CD14-positive monocyte (primary cell): ENCODE results near the gene SMC3. TPM values are rescaled to one million over a fixed set of nuclear protein-coding genes. Genes with fewer than 3 reads are reported as not detected.

Experiments used
- DNase-seq, 3 donors: peaks; one replicate each; pipeline ENCODE4 v3.0.0-alpha.2; 2011 to 2022
- H2AFZ ChIP-seq: 2 replicates; pipeline ENCODE4 v1.6.0; 2012; ENCODE audit warnings: mild to moderate bottlenecking, low read depth, low read length, inconsistent platforms; ENCODE audit not compliant: insufficient read depth, poor library complexity, severe bottlenecking
- H3K27ac ChIP-seq, 2 donors: 1 replicate in 1 of 2; 2 replicates in 1 of 2; pipeline ENCODE4 v1.5.1; 2012 to 2013; ENCODE audit warnings: low read length in 2 of 2, control low read depth in 1 of 2, inconsistent platforms in 1 of 2, low read depth in 1 of 2, mild to moderate bottlenecking in 1 of 2
- H3K27me3 ChIP-seq, 2 donors: one replicate each; pipeline versions ENCODE4 v1.6.0 to v1.6.1; 2011 to 2013; ENCODE audit warnings: low read length in 2 of 2; ENCODE audit not compliant: control insufficient read depth in 2 of 2, insufficient read depth in 2 of 2
- H3K36me3 ChIP-seq, 2 donors: replicated peaks in 1 of 2; 1 replicate in 1 of 2; 2 replicates in 1 of 2; pipeline versions ENCODE4 v1.5.1 to v1.6.1; 2012 to 2013; ENCODE audit warnings: low read length in 2 of 2, control low read depth in 1 of 2, inconsistent platforms in 1 of 2, mild to moderate bottlenecking in 1 of 2; ENCODE audit not compliant: insufficient read depth in 2 of 2, control insufficient read depth in 1 of 2
- H3K4me1 ChIP-seq, 2 donors: 1 replicate in 1 of 2; 2 replicates in 1 of 2; pipeline versions ENCODE4 v1.5.1 to v1.6.1; 2012 to 2013; ENCODE audit warnings: low read length in 2 of 2, control low read depth in 1 of 2, inconsistent platforms in 1 of 2, mild to moderate bottlenecking in 1 of 2, moderate library complexity in 1 of 2; ENCODE audit not compliant: insufficient read depth in 2 of 2, control insufficient read depth in 1 of 2
- H3K4me2 ChIP-seq: replicated peaks from 2 replicates; pipeline ENCODE3; 2012; ENCODE audit warnings: low read length, moderate library complexity, mild to moderate bottlenecking; ENCODE audit not compliant: poor library complexity, severe bottlenecking; ENCODE audit errors: extremely low read depth
- H3K4me3 ChIP-seq, 3 experiments: fragments of 200-600 bp in 1 of 3; sonication (generic) in 1 of 3; replicated peaks in 1 of 3; 1 replicate in 2 of 3; 2 replicates in 1 of 3; pipeline ENCODE4 v1.5.1; 2011 to 2013; ENCODE audit warnings: low read length in 3 of 3, mild to moderate bottlenecking in 3 of 3, control low read depth in 2 of 3, low read depth in 2 of 3, inconsistent platforms in 1 of 3, moderate library complexity in 1 of 3
- H3K79me2 ChIP-seq: 2 replicates; pipeline ENCODE4 v1.6.0; 2012; ENCODE audit warnings: mild to moderate bottlenecking, control low read depth, inconsistent platforms, low read length, moderate library complexity; ENCODE audit not compliant: insufficient read depth
- H3K9ac ChIP-seq: 2 replicates; pipeline ENCODE4 v1.6.0; 2017; ENCODE audit warnings: low read length, mild to moderate bottlenecking; ENCODE audit not compliant: insufficient read depth, poor library complexity, severe bottlenecking
- H3K9me3 ChIP-seq, 2 donors: replicated peaks in 1 of 2; 1 replicate in 1 of 2; 2 replicates in 1 of 2; pipeline versions ENCODE4 v1.5.1 to v1.6.1; 2012 to 2013; ENCODE audit warnings: low read length in 2 of 2, control low read depth in 1 of 2; ENCODE audit not compliant: control insufficient read depth in 1 of 2, insufficient read depth in 1 of 2
- H4K20me1 ChIP-seq: 2 replicates; pipeline ENCODE4 v1.6.0; 2012; ENCODE audit warnings: mild to moderate bottlenecking, low read length, control low read depth, moderate library complexity; ENCODE audit not compliant: insufficient read depth
- H3K27ac Mint-ChIP-seq, 7 donors: one replicate each; pipeline ENCODE4 v1.8.0; 2020; ENCODE audit warnings: mild to moderate bottlenecking in 7 of 7, mixed read lengths in 7 of 7, moderate library complexity in 6 of 7, inconsistent platforms in 2 of 7
- H3K27me3 Mint-ChIP-seq, 3 donors: one replicate each; pipeline ENCODE4 v1.8.0; 2021 to 2022; ENCODE audit warnings: low read depth in 3 of 3, mild to moderate bottlenecking in 3 of 3, mixed read lengths in 3 of 3, moderate library complexity in 3 of 3, inconsistent platforms in 1 of 3
- H3K36me3 Mint-ChIP-seq, 2 donors: one replicate each; pipeline ENCODE4 v1.8.0; 2020; ENCODE audit warnings: mixed read lengths in 2 of 2, inconsistent platforms in 1 of 2, mild to moderate bottlenecking in 1 of 2
- H3K4me1 Mint-ChIP-seq: one replicate; pipeline ENCODE4 v1.8.0; 2020; ENCODE audit warnings: mild to moderate bottlenecking, mixed read lengths
- H3K4me3 Mint-ChIP-seq, 2 donors: one replicate each; pipeline ENCODE4 v1.8.0; 2020; ENCODE audit warnings: mild to moderate bottlenecking in 2 of 2, mixed read lengths in 2 of 2, moderate library complexity in 1 of 2
- H3K9me3 Mint-ChIP-seq, 7 donors: one replicate each; pipeline ENCODE4 v1.8.0; 2020 to 2022; ENCODE audit warnings: mixed read lengths in 7 of 7, mild to moderate bottlenecking in 6 of 7, moderate library complexity in 6 of 7, inconsistent platforms in 2 of 7
- WGBS: methylation state at CpG from one replicate; pipeline ENCODE4 v1.1.5; 2013; ENCODE audit warnings: missing lambda C conversion rate; ENCODE audit not compliant: insufficient coverage; 5-methylcytosine and 5-hydroxymethylcytosine counted together
- intact Hi-C, 2 donors: fragments of 100-400 bp; cut with micrococcal nuclease; formaldehyde crosslinking; loops; one replicate each; pipeline versions ENCODE4 v1.15.0 to v1.15.1; 2023
- polyA plus RNA-seq, 3 donors: library from polyadenylated mRNA; depleted of rRNA in 1 of 3; unstranded in 2 of 3; stranded (reverse) in 1 of 3; fragments of 300-500 nt in 2 of 3; fragments of >200 nt in 1 of 3; fragmentation: Illumina TruSeq in 2 of 3; gene quantifications; 1 replicate in 2 of 3; 2 replicates in 1 of 3; pipeline ENCODE4 v1.2.3, GENCODE V29; 2012 to 2021
- TF ChIP-seq, protein P1 (sequence below): fragments of 200-600 bp; IDR thresholded peaks from one replicate; pipeline ENCODE4 v1.8.0; 2022; ENCODE audit warnings: antibody characterized with exemption, mild to moderate bottlenecking

Gene SMC3
- polyA plus RNA-seq, 3 donors: 5.0 to 33.9 (median 21.1) TPM

DNA sequence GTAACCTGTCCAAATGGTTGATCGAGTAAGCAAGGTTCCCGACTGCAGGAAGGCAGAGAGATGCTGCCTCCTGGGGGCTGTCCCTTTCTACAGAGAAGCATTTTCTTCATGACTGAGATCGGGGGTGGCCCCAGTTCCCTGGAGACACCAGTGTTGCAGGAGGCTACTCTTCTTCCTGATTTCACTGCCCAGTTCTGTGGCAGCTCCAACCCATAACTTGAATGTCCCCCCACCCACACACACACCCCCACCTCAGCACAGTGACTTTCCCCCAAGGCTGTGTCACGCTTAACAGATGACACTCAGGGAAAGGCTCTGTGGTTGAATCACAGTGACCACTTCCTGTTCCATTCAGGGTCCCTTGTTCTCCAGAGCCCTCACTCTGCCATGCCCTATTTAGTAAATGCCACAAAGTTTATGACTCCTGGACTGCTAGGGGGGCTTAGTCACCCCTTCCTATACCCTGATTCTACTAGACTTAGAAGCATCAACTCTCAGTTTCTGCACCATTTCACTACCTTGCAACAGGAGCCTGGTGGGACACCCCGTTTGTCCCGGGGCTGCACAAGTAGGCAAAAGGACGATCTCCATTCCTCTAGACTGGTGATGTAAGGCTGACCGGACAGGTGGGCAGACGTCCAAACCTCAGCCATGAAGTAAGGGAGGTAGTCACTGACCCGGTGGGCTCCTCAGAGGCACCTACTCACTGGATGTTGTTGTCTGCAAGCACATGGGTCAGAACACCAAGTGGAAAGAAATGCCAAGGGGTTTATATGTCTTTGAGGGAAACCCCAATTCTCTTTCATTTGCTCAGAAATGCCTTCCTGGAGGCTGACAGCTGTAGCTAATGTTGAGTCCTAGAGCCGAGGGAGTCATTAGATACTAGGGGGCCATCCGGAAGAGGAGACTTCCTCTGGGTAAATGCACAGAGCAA, 31.3 kb upstream of the SMC3 start:
- peak overlapping the region in 6 of 7 donors; percentile 17 to 88 (median 80) for H3K27ac Mint-ChIP-seq
- Histone ChIP-seq H3K4me1 (peaks cover 11 to 12% of the 10 kb centered on the region in 2 donors), H3K79me2 (no peaks in the 10 kb centered on the region), H3K36me3 (no peaks in the 10 kb centered on the region), H3K4me3 (no peak overlapping the region), H3K27ac (no peak overlapping the region), H3K4me2 (no peak overlapping the region), H3K9ac (no peak overlapping the region), H3K27me3 (no peaks in the 10 kb centered on the region), H2AFZ (no peak overlapping the region), H3K9me3 (no peaks in the 10 kb centered on the region), H4K20me1 (no peaks in the 10 kb centered on the region)
- no peaks in the 10 kb centered on the region for H3K9me3 Mint-ChIP-seq
- peaks cover 18% of the 10 kb centered on the region for H3K4me1 Mint-ChIP-seq
- H3K36me3 Mint-ChIP-seq: no peaks in the 10 kb centered on the region
- DNase-seq: peak; percentile 83 to 98 (median 87)
- WGBS: 23% methylated on average over 8 of the region's 12 CpGs
- TF ChIP-seq, protein P1, sequence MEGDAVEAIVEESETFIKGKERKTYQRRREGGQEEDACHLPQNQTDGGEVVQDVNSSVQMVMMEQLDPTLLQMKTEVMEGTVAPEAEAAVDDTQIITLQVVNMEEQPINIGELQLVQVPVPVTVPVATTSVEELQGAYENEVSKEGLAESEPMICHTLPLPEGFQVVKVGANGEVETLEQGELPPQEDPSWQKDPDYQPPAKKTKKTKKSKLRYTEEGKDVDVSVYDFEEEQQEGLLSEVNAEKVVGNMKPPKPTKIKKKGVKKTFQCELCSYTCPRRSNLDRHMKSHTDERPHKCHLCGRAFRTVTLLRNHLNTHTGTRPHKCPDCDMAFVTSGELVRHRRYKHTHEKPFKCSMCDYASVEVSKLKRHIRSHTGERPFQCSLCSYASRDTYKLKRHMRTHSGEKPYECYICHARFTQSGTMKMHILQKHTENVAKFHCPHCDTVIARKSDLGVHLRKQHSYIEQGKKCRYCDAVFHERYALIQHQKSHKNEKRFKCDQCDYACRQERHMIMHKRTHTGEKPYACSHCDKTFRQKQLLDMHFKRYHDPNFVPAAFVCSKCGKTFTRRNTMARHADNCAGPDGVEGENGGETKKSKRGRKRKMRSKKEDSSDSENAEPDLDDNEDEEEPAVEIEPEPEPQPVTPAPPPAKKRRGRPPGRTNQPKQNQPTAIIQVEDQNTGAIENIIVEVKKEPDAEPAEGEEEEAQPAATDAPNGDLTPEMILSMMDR: peak; percentile 25
- H3K4me3 Mint-ChIP-seq: peak overlapping the region in 1 of 2 donors; percentile 55
- peaks cover 15 to 22% (median 19%) of the 10 kb centered on the region in 3 donors for H3K27me3 Mint-ChIP-seq
- intact Hi-C loops: loop anchor here (5.0 kb wide), 1 partner anchor 34 kb away; no protein-coding TSS in a partner anchor

DNA sequence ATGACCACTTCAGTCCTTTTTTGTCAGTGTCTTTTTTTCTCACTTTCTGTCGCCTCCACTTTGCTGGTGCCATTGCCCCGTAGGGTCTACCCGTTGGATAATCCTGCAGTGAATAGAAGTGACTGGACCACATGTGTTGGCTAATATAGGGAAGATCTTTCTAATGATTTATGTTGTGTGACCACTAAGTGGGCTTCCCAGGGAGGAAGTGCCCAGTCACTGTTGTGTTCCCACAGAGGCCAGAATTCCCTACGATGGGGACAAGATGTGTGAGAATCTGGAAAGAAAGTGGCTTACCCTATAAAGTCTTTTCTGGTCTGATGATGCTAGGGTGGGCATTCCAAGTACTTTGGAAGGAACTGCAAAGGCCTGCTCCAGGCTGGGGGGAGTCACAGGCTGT, 28.4 kb upstream of the SMC3 start:
- Mint-ChIP-seq H3K27me3 (peaks cover 13 to 19% (median 15%) of the 10 kb centered on the region in 3 donors), H3K4me1 (peaks cover 18% of the 10 kb centered on the region), H3K9me3 (no peaks in the 10 kb centered on the region), H3K36me3 (no peaks in the 10 kb centered on the region), H3K4me3 (no peak overlapping the region), H3K27ac (no peak overlapping the region)
- intact Hi-C loops: loop anchor here (5.0 kb wide), 1 partner anchor 37 kb away; no protein-coding TSS in a partner anchor
- no peaks in the 10 kb centered on the region for H3K27me3 ChIP-seq
- 68% methylated on average over 3 of the region's 4 CpGs for WGBS
- no peak overlapping the region for H3K27ac ChIP-seq
- H2AFZ ChIP-seq: no peak overlapping the region
- H3K4me3 ChIP-seq: no peak overlapping the region
- no peaks in the 10 kb centered on the region for H3K9me3 ChIP-seq
- no peak overlapping the region for H3K4me2 ChIP-seq
- H4K20me1 ChIP-seq: no peaks in the 10 kb centered on the region
- H3K9ac ChIP-seq: no peak overlapping the region
- H3K79me2 ChIP-seq: no peaks in the 10 kb centered on the region
- peaks cover 11 to 12% of the 10 kb centered on the region in 2 donors for H3K4me1 ChIP-seq
- DNase-seq: peak in 1 of 3 donors; percentile 15
- H3K36me3 ChIP-seq: no peaks in the 10 kb centered on the region
- TF ChIP-seq, protein P1: no peak
